ENCODE data around the gene LITAF.
"Not testable (repeated sequence)": the region's sequence is repeated elsewhere in the genome, so short reads cannot be mapped to it uniquely, and the experiment has no call there.

The LITAF gene

GRCh38 chr16:11506741-11507305 lies 79.9 kb downstream of the LITAF start:
- in situ Hi-C loops (cut with HindIII; ENCODE audit: low pct_ligation_motif_present, low sequenced_read_pairs): no loop called here
- H3K27me3 ChIP-seq (replicated peaks): no peaks in the 10 kb centered on the region
- no peaks in the 10 kb centered on the region for H3K36me3 ChIP-seq (replicated peaks)
- DNase-seq: no peak
- H3K4me3 ChIP-seq (ENCODE audit: low read depth, low read length): no peak overlapping the region
- H3K27ac ChIP-seq: no peak overlapping the region
- no peak for TF ChIP-seq CTCF (IDR thresholded peaks at IDR 0.05; ENCODE audit: low read depth, low read length, missing control alignments)

DNA sequence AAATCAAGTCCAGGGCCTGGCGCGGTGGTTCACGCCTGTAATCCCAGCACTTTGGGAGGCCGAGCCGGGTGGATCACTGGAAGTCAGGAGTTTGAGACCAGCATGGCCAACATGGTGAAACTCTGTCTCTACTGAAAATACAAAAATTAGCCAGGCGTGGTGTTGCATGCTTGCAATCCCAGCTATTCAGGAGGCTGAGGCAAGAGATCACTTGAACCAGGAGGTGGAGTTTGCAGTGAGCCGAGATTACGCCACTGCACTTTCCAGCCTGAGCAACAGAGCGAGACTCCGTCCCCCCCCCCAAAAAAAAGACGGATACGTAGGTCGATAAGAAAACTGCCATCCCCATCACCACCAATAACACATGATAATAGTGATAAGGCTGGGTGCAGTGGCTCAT lies 82.5 kb downstream of the LITAF start:
- DNase-seq; in situ Hi-C loops (cut with HindIII; ENCODE audit: low pct_ligation_motif_present, low sequenced_read_pairs): not testable (repeated sequence)

GRCh38 chr16:11503566-11503965 lies 83.2 kb downstream of the LITAF start:
- in situ Hi-C loops (cut with HindIII; ENCODE audit: low pct_ligation_motif_present, low sequenced_read_pairs): no loop called here
- no peaks in the 10 kb centered on the region for H3K27me3 ChIP-seq (replicated peaks)
- H3K27ac ChIP-seq: no peak overlapping the region
- no peak for DNase-seq
- H3K36me3 ChIP-seq (replicated peaks): no peaks in the 10 kb centered on the region
- no peak overlapping the region for H3K4me3 ChIP-seq (ENCODE audit: low read depth, low read length)
- no peak for TF ChIP-seq CTCF (IDR thresholded peaks at IDR 0.05; ENCODE audit: low read depth, low read length, missing control alignments)

More for the DNA sequence above, 82.5 kb downstream of the LITAF start:
- H3K36me3 ChIP-seq (replicated peaks); H3K27ac ChIP-seq; H3K4me3 ChIP-seq (ENCODE audit: low read depth, low read length); H3K27me3 ChIP-seq (replicated peaks): not testable (repeated sequence)

DNA sequence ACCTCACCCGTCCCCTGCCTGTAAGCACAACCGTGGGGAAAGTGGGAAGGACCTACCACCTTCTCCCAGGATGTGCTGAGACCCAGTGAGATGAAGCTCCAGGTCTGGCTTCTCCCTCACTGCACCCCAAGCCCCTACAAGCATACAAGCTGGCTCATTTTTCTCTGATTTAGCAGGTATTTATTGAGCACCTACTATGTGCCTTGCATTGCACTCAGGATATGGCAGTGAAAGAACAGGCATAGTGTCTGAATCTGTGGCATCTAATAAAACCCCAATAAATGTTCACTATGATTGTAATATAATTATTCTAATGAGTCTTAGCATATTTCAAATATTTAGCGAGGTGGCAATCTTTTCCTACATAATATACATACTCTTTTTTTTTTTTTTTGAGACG lies 84.5 kb downstream of the LITAF start:
- H3K27ac ChIP-seq: no peak overlapping the region
- H3K27me3 ChIP-seq (replicated peaks): no peaks in the 10 kb centered on the region
- H3K4me3 ChIP-seq (ENCODE audit: low read depth, low read length): no peak overlapping the region
- DNase-seq: no peak
- H3K36me3 ChIP-seq (replicated peaks): no peaks in the 10 kb centered on the region
- no peak for TF ChIP-seq CTCF (IDR thresholded peaks at IDR 0.05; ENCODE audit: low read depth, low read length, missing control alignments)
- in situ Hi-C loops (cut with HindIII; ENCODE audit: low pct_ligation_motif_present, low sequenced_read_pairs): no loop called here

DNA sequence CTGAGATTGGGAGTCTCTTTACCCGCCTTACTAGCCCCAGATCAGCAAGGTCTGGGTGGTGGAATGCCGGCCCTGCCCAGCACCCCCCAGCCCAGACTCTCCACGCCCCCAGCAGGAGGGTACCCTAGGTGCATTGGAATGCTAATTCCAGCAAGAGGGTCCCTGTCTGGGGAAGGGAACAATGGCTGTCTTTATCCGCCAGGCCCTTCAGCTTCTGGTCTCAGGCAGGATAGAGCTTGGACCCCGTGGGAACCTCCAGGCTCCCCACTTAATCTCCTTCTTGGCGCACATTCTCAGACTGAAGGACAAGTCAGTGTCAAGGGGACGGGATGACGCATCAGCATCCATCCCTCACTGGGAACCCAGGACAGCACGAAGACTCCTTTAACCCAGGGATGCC lies 85.1 kb downstream of the LITAF start:
- no peak overlapping the region for H3K4me3 ChIP-seq (ENCODE audit: low read depth, low read length)
- TF ChIP-seq CTCF (IDR thresholded peaks at IDR 0.05; ENCODE audit: low read depth, low read length, missing control alignments): no peak
- in situ Hi-C loops (cut with HindIII; ENCODE audit: low pct_ligation_motif_present, low sequenced_read_pairs): no loop called here
- no peak for DNase-seq
- H3K36me3 ChIP-seq (replicated peaks): no peaks in the 10 kb centered on the region
- H3K27ac ChIP-seq: no peak overlapping the region
- H3K27me3 ChIP-seq (replicated peaks): no peaks in the 10 kb centered on the region

DNA sequence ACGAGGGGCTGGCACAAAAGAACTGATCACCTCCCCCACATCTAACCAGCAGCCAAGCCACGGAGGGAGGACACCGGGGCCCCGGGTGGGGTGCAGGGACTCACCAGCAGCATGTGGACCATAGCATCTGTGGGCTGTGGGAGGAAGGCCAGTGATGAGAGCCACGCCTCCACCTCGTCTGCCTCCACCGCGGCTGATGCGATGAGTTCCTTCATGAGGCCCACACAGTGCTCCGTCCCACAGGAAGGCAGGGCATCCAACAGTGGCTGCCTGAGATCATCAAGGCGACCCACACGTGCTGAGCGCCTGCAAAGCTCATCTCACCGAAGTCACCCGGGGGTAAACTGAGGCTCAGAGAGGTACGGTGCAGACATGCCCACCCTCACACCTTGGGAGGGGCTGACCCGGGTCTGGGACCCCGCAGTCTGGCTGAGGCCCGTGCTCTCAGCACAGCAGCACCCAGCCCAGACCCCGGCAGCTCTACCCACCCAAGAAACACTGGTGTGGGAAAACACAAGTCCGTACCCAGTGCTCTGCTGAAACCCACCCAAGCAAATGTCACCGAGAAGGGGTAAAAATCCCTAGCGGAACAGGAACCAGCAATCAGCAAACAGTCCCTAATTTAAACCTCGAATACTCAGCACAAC lies 85.9 kb downstream of the LITAF start:
- no peak for DNase-seq
- in situ Hi-C loops (cut with HindIII; ENCODE audit: low pct_ligation_motif_present, low sequenced_read_pairs): no loop called here
- H3K27ac ChIP-seq: no peak overlapping the region

More for the DNA sequence above, 85.9 kb downstream of the LITAF start:
- Histone ChIP-seq H3K27me3 (replicated peaks) (no peaks in the 10 kb centered on the region), H3K4me3 (ENCODE audit: low read depth, low read length) (no peak overlapping the region), H3K36me3 (replicated peaks) (no peaks in the 10 kb centered on the region)
- TF ChIP-seq CTCF (IDR thresholded peaks at IDR 0.05; ENCODE audit: low read depth, low read length, missing control alignments): no peak

Data from brain microvascular endothelial cell (primary cell).